ENCODE measurements around the gene C4BPB. TPM values are rescaled to one million over a fixed set of nuclear protein-coding genes. Genes with fewer than 3 reads are reported as not detected.
A peak's percentile ranks its signal among the peaks of the same experiment; 100 is the strongest.

The C4BPB gene
- total and polyA plus RNA-seq, 2 donors: 0.46 to 1.6 TPM

DNA sequence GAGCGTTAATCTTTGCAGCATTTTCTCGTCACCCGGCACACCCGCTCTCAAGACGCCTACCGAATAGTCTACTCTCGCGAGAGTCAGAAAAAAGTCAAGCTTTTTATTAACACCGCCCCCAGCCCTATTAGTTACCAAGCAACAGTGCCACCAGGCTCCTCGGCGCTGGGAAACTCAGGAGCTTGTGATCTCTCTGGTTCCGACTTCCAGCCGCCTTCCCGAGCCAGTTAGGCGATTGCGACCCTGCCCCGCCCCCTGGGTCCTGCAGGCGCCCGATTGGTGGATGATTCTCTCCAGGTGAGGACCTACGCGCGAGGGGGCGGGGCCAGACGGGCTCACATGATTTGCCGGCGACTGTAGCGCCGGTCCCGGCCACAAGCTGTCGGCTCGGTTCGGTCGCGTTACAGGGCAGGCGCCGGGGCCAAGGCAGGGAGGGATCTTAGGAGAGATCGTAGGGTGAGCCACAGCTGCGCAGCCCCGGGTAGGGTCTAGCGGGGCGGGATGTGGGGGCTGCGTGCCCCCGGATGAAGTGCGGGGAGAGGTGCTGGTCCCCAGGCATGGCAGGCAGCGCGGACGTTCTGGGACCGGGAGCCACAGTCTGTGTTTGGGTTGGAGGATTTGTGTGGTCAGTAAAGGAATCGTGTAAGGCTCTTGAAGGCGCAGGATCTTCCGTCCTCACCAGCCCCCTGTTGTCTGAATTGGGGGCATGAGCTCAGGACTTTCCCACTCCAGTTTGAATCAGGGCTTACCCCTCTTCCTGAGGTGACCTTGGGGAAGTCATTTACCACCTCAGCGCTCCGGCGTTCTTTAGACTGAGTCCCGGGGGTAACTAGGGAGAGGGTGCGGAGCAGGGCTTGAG, 35.5 kb upstream of the C4BPB start, which contains the start of gene PFKFB2:
Gene PFKFB2 (plus strand): TSS at position 365 of the 859 bp plus-strand sequence. CDS start 1,443 bp downstream, outside the sequence.
- 3% methylated on average over 56 of the region's 56 CpGs for WGBS
- H3K4me1 ChIP-seq (ENCODE audit: insufficient read depth): no peaks in the 10 kb centered on the region
- H3K36me3 ChIP-seq (ENCODE audit: insufficient read depth): peaks cover 2% of the 10 kb centered on the region
- peak; percentile 94 for DNase-seq (ENCODE audit: extremely low spot score)
- peak within 1 kb of the TSS; percentile 51 for H3K4me3 ChIP-seq (ENCODE audit: low read depth, low read length)
- peak within 1 kb of the TSS; percentile 88 for H3K27ac ChIP-seq (ENCODE audit: low read depth)

DNA sequence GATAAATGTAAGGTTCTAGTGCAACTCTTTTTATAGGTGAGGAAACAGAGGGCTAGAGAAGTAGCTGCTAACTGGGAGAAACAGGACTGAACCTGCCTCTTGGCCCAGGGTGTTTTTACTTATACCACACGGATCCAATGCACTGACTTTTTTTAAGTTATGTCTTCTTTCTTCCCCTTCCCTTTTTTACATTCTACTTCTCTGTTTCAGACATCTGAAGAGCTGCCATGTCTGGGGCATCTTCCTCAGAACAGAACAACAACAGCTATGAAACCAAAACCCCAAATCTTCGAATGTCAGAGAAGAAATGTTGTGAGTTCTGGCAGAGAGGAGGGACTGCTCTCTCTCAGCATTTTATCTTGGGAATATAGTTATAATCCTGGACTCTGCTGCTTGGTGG, 34.2 kb upstream of the C4BPB start:
- 53% methylated on average over 2 of the region's 2 CpGs for WGBS
- DNase-seq (ENCODE audit: extremely low spot score): no peak
- H3K36me3 ChIP-seq (ENCODE audit: insufficient read depth): no peaks in the 10 kb centered on the region

DNA sequence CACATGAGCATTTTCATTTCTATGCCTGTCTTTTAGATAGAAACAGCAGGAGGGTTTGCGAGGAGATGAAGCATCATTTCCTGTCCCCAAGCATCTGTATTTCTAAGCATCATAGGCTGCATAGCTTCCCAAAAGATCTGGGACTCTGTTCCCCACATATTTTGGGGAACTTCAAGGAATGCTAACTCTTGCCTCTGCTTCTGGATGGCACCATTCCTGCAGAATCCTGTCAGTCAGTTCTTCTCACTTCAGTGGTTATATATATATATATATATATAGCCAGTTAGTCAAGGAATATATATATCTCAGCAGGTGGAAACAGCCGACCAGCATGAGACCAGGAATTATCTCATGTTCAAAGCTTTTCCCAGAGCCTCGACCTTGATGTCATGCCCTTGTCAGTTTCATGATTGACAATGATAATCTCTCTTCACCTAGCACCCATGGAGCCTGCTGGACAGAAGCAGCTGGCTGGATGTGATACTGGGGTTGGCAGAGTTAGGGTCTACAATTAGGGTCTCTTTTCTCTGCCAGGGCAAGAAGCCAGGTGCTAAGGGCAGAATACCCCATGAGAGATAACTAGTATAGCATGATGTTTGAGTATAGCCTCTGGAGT, 33.2 kb upstream of the C4BPB start:
- 80% methylated on average over 3 of the region's 3 CpGs for WGBS

More for the DNA sequence above, 34.2 kb upstream of the C4BPB start:
- no peak overlapping the region for H3K4me3 ChIP-seq (ENCODE audit: low read depth, low read length)
- H3K27ac ChIP-seq (ENCODE audit: low read depth): no peak overlapping the region
- no peaks in the 10 kb centered on the region for H3K4me1 ChIP-seq (ENCODE audit: insufficient read depth)

DNA sequence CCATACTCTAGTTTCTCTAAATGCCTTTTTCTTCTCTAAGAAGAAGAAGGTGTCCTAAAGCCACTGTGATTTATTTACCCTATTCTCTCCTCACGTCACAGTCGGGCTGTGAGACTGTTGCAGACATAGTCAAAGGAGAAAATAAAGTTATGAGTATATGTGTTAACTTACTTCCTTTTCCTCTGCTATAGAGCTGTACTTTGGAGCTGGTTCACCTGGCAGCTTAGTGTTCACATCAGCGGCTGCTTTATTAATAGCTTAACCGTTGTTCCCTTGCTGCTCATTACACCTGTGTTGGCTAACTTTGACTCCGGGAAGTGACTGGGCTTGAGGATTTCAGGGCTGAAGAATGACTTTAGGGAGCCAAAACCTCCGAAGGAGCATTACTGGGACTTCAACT, 32.0 kb upstream of the C4BPB start:
- Histone ChIP-seq H3K4me3 (ENCODE audit: low read depth, low read length) (no peak overlapping the region), H3K36me3 (ENCODE audit: insufficient read depth) (no peaks in the 10 kb centered on the region), H3K4me1 (ENCODE audit: insufficient read depth) (no peaks in the 10 kb centered on the region), H3K27ac (ENCODE audit: low read depth) (no peak overlapping the region)
- DNase-seq (ENCODE audit: extremely low spot score): no peak
- WGBS: 91% methylated on average over 6 of the region's 6 CpGs

More for the DNA sequence above, 33.2 kb upstream of the C4BPB start:
- no peak overlapping the region for H3K4me3 ChIP-seq (ENCODE audit: low read depth, low read length)
- no peaks in the 10 kb centered on the region for H3K4me1 ChIP-seq (ENCODE audit: insufficient read depth)
- no peak overlapping the region for H3K27ac ChIP-seq (ENCODE audit: low read depth)
- DNase-seq (ENCODE audit: extremely low spot score): no peak
- no peaks in the 10 kb centered on the region for H3K36me3 ChIP-seq (ENCODE audit: insufficient read depth)

DNA sequence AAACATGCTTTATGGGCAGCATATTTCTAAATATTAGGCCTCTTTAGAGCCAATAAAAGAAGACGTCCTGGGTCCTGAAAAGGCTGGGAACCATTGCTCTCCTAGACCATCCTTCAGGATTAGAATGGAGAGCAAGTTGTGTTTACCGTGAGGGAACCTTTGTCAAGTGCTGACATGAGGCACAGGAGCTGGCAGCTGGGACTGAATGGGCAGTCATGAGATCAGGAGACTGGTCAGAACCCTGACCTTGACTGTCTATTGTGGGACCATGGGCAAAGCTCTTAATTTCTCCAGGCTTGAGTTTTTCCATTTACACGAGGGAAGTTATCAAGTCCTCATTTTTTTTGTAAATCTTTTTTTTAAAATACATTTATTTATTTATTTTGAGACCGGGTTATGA, 30.4 kb upstream of the C4BPB start:
- Histone ChIP-seq H3K36me3 (ENCODE audit: insufficient read depth) (peaks cover 2% of the 10 kb centered on the region), H3K4me3 (ENCODE audit: low read depth, low read length) (no peak overlapping the region), H3K27ac (ENCODE audit: low read depth) (no peak overlapping the region), H3K4me1 (ENCODE audit: insufficient read depth) (no peaks in the 10 kb centered on the region)
- 83% methylated on average over 4 of the region's 4 CpGs for WGBS
- DNase-seq (ENCODE audit: extremely low spot score): no peak

DNA sequence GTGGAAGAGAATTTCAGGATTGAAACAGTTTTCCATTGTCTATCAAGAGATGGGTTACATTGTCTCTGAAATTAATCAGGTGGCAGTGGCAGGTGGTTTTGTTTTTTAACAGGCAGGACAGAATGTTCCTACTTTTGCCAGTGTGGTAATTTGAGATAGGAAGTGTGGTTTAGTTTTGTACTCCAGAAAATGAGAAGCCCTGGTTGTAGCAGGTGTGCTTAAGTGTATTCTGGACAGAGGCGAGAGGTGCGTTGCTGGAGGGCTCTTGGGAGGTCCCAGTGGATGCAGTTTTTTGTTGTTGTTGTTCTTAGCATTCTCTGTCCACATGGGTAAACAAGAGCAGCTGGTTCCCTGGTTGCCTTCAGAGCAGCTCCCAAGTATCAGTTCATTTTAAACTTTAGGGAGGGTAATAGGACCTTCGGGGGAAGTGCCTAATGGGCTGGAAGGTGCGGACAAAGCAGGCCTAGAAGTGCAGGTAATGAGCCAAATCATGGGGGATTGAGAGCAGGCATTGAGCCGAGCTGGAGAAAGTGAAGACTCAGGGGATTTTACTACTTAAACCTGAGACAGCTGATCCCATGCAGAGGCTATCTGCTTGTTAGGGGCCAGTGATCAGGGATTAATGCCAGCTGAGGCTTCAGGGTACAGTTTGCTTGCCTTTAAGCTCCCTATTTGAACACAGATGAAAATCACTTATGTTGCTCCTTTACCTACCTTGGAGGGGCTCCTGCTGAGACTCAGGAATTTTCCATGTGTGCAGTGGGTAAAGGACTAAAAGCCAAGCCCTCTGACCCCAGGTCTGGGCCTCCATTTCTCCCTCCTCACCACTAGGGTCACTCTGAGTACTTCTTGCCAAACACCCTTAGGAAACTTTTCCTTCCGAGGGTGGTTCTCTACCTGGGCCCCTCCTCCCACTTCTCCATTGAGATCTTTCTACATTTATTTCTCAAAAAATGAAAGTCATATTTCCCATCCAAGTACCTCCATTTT, 29.5 kb upstream of the C4BPB start:
- DNase-seq (ENCODE audit: extremely low spot score): no peak
- Histone ChIP-seq H3K27ac (ENCODE audit: low read depth) (no peak overlapping the region), H3K4me3 (ENCODE audit: low read depth, low read length) (no peak overlapping the region), H3K4me1 (ENCODE audit: insufficient read depth) (no peaks in the 10 kb centered on the region), H3K36me3 (ENCODE audit: insufficient read depth) (peaks cover 2% of the 10 kb centered on the region)
- 73% methylated on average over 6 of the region's 6 CpGs for WGBS

DNA sequence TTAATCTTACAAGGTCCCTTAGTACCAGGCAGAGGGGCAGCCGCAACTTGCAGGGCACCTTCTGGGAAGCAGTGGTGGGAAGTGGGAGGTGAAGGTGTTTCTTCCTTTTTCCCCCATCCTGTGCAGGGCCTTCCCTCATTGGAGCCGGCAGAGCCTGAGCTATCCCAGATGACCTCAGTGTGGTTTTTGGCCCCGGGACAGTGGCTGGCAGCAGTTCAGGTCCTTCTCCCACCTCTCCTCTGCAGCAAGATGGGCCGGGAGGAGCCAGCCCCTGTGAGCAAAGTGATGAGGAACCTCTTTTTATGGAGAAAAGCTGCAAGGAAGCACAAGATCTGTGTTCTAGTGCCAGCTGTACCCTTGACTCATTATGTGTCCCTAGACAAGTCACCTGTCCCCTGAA, 28.8 kb upstream of the C4BPB start:
- WGBS: 66% methylated on average over 4 of the region's 4 CpGs
- no peak overlapping the region for H3K27ac ChIP-seq (ENCODE audit: low read depth)
- no peak overlapping the region for H3K4me3 ChIP-seq (ENCODE audit: low read depth, low read length)
- peaks cover 2% of the 10 kb centered on the region for H3K36me3 ChIP-seq (ENCODE audit: insufficient read depth)
- DNase-seq (ENCODE audit: extremely low spot score): no peak
- no peaks in the 10 kb centered on the region for H3K4me1 ChIP-seq (ENCODE audit: insufficient read depth)

DNA sequence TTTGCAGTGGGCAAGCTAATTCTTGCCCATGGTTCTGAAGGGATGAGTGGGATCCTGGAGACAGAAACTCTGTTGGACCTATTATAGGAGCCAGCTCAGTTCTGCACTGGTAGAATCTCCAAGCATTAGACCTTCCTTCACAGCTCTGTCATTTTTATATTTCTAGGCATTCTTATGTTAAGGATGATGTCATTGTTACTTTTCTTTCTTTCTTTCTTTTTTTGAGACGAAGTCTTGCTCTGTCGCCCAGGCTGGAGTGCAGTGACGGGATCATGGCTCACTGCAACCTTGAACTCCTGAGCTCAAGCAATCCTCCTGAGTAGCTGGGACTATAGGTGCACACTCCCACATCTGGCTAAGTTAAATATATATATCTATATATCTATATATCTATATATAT, 28.1 kb upstream of the C4BPB start:
- 76% methylated on average over 3 of the region's 3 CpGs for WGBS
- no peak for DNase-seq (ENCODE audit: extremely low spot score)

DNA sequence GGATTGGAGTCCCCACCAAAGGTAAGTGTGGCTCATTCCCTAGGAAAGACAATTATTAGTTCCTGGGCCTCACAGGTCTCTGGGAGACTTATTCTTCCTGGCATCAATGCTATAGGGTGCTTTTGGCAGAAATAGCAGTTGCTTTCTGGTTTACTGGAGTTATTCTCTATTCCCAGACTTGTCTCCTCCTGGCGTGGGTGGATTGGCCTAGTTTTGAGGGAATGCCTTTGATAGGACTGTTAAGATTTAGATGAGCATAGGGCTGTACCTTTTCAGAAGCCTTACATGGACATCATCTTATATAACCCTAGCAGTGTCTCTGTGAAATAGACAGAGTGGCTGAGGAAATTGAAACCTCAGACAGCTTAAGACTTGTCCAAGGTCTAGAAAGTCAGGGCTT, 26.6 kb upstream of the C4BPB start:
- Histone ChIP-seq H3K4me3 (ENCODE audit: low read depth, low read length) (no peak overlapping the region), H3K27ac (ENCODE audit: low read depth) (no peak overlapping the region), H3K4me1 (ENCODE audit: insufficient read depth) (no peaks in the 10 kb centered on the region), H3K36me3 (ENCODE audit: insufficient read depth) (peaks cover 2% of the 10 kb centered on the region)
- 87% methylated on average over 1 of the region's 1 CpG for WGBS
- DNase-seq (ENCODE audit: extremely low spot score): no peak

More for the DNA sequence above, 28.1 kb upstream of the C4BPB start:
- Histone ChIP-seq H3K27ac (ENCODE audit: low read depth) (no peak overlapping the region), H3K4me3 (ENCODE audit: low read depth, low read length) (no peak overlapping the region), H3K36me3 (ENCODE audit: insufficient read depth) (peaks cover 2% of the 10 kb centered on the region), H3K4me1 (ENCODE audit: insufficient read depth) (no peaks in the 10 kb centered on the region)

DNA sequence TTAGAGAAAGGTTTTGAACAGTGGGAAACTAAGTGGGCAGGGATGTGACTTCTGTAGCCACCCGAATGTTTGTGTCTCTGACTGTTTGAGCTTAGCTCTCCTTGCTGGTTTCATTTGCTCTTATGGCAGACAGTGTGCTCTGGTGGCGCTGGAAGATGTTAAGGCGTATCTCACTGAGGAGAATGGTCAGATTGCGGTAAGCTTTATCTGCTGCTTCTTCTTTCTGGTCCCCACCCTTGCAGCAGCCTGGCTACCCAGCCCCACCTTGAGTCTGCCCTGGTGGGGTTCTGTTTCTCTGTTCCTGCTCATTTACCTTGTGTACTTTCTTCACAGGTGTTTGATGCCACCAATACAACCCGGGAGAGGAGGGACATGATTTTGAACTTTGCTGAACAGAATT, 25.6 kb upstream of the C4BPB start:
- Histone ChIP-seq H3K4me3 (ENCODE audit: low read depth, low read length) (no peak overlapping the region), H3K27ac (ENCODE audit: low read depth) (no peak overlapping the region), H3K4me1 (ENCODE audit: insufficient read depth) (no peaks in the 10 kb centered on the region), H3K36me3 (ENCODE audit: insufficient read depth) (peaks cover 2% of the 10 kb centered on the region)
- WGBS: 95% methylated on average over 5 of the region's 5 CpGs
- DNase-seq (ENCODE audit: extremely low spot score): no peak

DNA sequence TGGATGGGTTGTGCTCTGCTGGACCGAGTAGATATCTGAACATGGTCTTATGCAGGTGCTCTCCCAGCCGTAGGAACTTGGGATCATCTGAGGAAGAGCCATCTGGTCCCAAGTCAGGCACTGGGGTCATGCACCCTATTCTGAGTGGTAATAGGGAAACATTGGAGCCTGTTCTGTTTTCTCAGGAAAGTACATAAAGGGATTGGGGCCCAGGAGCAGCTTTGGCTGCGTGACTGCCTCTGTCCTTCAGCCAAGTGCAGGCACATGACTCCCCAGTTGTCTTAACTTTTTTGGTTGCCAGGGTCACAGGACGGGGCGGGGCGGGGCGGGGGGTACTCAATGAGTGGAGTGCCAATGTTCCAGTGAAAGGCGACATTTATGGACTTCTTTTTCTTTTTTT, 24.1 kb upstream of the C4BPB start:
- peaks cover 2% of the 10 kb centered on the region for H3K36me3 ChIP-seq (ENCODE audit: insufficient read depth)
- H3K4me3 ChIP-seq (ENCODE audit: low read depth, low read length): no peak overlapping the region
- WGBS: 88% methylated on average over 8 of the region's 8 CpGs
- no peaks in the 10 kb centered on the region for H3K4me1 ChIP-seq (ENCODE audit: insufficient read depth)
- DNase-seq (ENCODE audit: extremely low spot score): no peak
- no peak overlapping the region for H3K27ac ChIP-seq (ENCODE audit: low read depth)

DNA sequence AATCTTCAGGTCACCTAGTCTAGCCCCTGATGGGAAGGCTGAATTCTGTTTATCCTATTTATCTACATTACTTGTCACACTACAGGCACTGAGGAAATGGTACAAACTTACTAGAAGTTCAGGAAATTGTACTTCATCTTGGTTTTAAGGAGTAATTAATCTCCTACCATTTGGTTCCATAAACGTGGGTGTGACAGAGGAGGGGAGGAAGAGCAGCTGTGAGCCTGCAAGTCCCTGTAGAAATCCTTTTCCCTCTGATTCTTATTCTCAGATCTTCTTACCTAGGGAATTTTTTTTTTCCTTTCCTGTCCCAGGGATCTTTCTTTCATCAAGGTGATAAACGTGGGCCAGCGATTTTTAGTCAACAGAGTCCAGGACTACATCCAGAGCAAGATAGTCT, 21.5 kb upstream of the C4BPB start:
- Histone ChIP-seq H3K4me1 (ENCODE audit: insufficient read depth) (no peaks in the 10 kb centered on the region), H3K36me3 (ENCODE audit: insufficient read depth) (no peaks in the 10 kb centered on the region), H3K4me3 (ENCODE audit: low read depth, low read length) (no peak overlapping the region), H3K27ac (ENCODE audit: low read depth) (no peak overlapping the region)
- 57% methylated on average over 3 of the region's 3 CpGs for WGBS
- no peak for DNase-seq (ENCODE audit: extremely low spot score)

DNA sequence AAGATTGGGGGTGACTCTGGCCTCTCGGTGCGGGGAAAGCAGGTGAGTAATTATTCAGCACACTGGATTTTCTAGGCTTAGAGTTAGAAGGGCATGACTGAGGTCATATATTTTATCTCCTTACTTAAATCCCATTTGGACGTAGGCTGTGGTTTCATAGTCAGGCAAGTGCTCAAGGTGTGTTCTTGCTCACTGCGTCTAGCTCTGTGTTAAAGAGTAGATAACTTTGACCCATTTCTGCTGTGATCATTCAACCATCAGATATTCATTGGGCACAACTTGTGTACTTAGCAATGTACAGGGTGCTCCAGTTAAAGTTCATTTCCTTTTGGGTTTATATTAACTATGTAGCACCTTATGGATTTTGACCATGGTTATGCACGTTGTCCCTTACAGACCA, 21.0 kb upstream of the C4BPB start:
- no peak overlapping the region for H3K27ac ChIP-seq (ENCODE audit: low read depth)
- no peak overlapping the region for H3K4me3 ChIP-seq (ENCODE audit: low read depth, low read length)
- no peak for DNase-seq (ENCODE audit: extremely low spot score)
- WGBS: 79% methylated on average over 5 of the region's 5 CpGs
- no peaks in the 10 kb centered on the region for H3K36me3 ChIP-seq (ENCODE audit: insufficient read depth)
- H3K4me1 ChIP-seq (ENCODE audit: insufficient read depth): no peaks in the 10 kb centered on the region

Measured in urinary bladder (tissue), 4 donors.